GM12874 (cell line): Measurements from ENCODE around the gene TTLL7.

ENCODE experiments used
- CTCF ChIP-seq: IDR thresholded peaks from 2 replicates; pipeline ENCODE4 v1.5.1; 2011; ENCODE audit warnings: low read depth, mild to moderate bottlenecking, control low read depth, low read length, moderate library complexity; ENCODE audit not compliant: insufficient read depth

Gene TTLL7

GRCh38 chr1:83816836-83817235 is 182.1 kb downstream of the TTLL7 start:
- TF ChIP-seq CTCF: no peak

- TF ChIP-seq CTCF: no peak
Observed at GRCh38 chr1:83815330-83815729, 183.6 kb downstream of the TTLL7 start.
